HepG2 (cell line): ENCODE results near the gene TMBIM4. TPM values are rescaled to one million over a fixed set of nuclear protein-coding genes. Genes with fewer than 3 reads are reported as not detected.

Experiments
- AGO2 ChIP-seq: fragments of 200-400 bp; formaldehyde crosslinking; optimal IDR thresholded peaks from 2 replicates; pipeline ENCODE3; 2017; ENCODE audit warnings: mild to moderate bottlenecking, low read depth, low read length, moderate library complexity
- ATM ChIP-seq: fragments of 450-650 bp; IDR thresholded peaks from 2 replicates; pipeline ENCODE4 v1.7.1; 2017; ENCODE audit warnings: mild to moderate bottlenecking, borderline replicate concordance
- CHD2 ChIP-seq: IDR thresholded peaks from 2 replicates; pipeline ENCODE4 v1.6.1; 2011; ENCODE audit warnings: low read depth, low read length, improper control_type of control experiment
- GATAD2A ChIP-seq: IDR thresholded peaks from 2 replicates; pipeline ENCODE4 v1.6.1; 2016
- IRX3 ChIP-seq: sonication (generic); formaldehyde crosslinking; IDR thresholded peaks from 2 replicates; pipeline ENCODE4 v1.8.1; 2023; ENCODE audit warnings: mild to moderate bottlenecking, low read depth, missing genetic modification reagents, borderline replicate concordance
- MEF2D ChIP-seq: sonication (generic); formaldehyde crosslinking; IDR thresholded peaks from 2 replicates; pipeline ENCODE4 v1.5.1; 2020; ENCODE audit warnings: mild to moderate bottlenecking, missing genetic modification reagents
- MTF1 ChIP-seq: sonication (generic); formaldehyde crosslinking; IDR thresholded peaks from 2 replicates; pipeline ENCODE4 v1.5.0; 2020; ENCODE audit warnings: missing genetic modification reagents
- SMARCC2 ChIP-seq: fragments of 450-650 bp; IDR thresholded peaks from 2 replicates; pipeline ENCODE4 v1.6.1; 2017; ENCODE audit warnings: antibody characterized with exemption, mild to moderate bottlenecking
- ZC3H4 ChIP-seq: sonication (generic); formaldehyde crosslinking; IDR thresholded peaks from 2 replicates; pipeline ENCODE4 v1.4.0; 2020; ENCODE audit warnings: missing genetic modification reagents, borderline replicate concordance
- ZIK1 ChIP-seq: sonication (generic); formaldehyde crosslinking; IDR thresholded peaks from 2 replicates; pipeline ENCODE4 v1.5.0; 2020; ENCODE audit warnings: mild to moderate bottlenecking, low read depth, missing genetic modification reagents, borderline replicate concordance
- ZNF335 ChIP-seq: sonication (generic); formaldehyde crosslinking; IDR thresholded peaks from 2 replicates; pipeline ENCODE4 v1.4.0; 2020; ENCODE audit warnings: missing genetic modification reagents
- ZSCAN29 ChIP-seq: sonication (generic); formaldehyde crosslinking; conservative IDR thresholded peaks from 2 replicates; pipeline ENCODE4 v1.4.0; 2020; ENCODE audit warnings: mild to moderate bottlenecking, missing genetic modification reagents
- polyA plus RNA-seq, 8 experiments: library from polyadenylated mRNA; depleted of rRNA in 3 of 8; stranded (reverse) in 7 of 8; unstranded in 1 of 8; fragments of >200 nt; fragmentation: Illumina TruSeq in 4 of 8; extraction: Trizol in 4 of 8; gene quantifications; 2 replicates each; pipeline versions ENCODE4 v1.2.1 to v1.2.3, GENCODE V29; 2011 to 2016; ENCODE audit warnings: low read depth in 4 of 8, missing spikeins in 1 of 8, mixed read lengths in 1 of 8; ENCODE audit not compliant: insufficient read depth in 1 of 8
- total RNA-seq, 5 experiments: library from RNA; depleted of rRNA; stranded (reverse); fragments of >200 nt; fragmentation: Illumina TruSeq; extraction: Trizol; gene quantifications; 2 replicates each; pipeline ENCODE4 v1.2.3, GENCODE V29; 2016; ENCODE audit warnings: low read depth in 1 of 5
- TF ChIP-seq, protein P1 (sequence below): IDR thresholded peaks from 2 replicates; pipeline ENCODE4 v1.6.1; 2018; ENCODE audit warnings: missing genetic modification reagents
- TF ChIP-seq, protein P2 (sequence below): sonication (generic); formaldehyde crosslinking; IDR thresholded peaks from 2 replicates; pipeline ENCODE4 v1.5.0; 2020; ENCODE audit warnings: missing genetic modification reagents
- TF ChIP-seq, protein P3 (sequence below): sonication (generic); formaldehyde crosslinking; IDR thresholded peaks from 2 replicates; pipeline ENCODE4 v1.4.0; 2020; ENCODE audit warnings: missing genetic modification reagents, borderline replicate concordance
- TF ChIP-seq, protein P4 (sequence below): IDR thresholded peaks from 2 replicates; pipeline ENCODE4 v1.6.1; 2016; ENCODE audit warnings: low read depth
- TF ChIP-seq, protein P5 (sequence below): sonication (generic); formaldehyde crosslinking; IDR thresholded peaks from 2 replicates; pipeline ENCODE4 v1.5.1; 2020; ENCODE audit warnings: mild to moderate bottlenecking, missing genetic modification reagents
- TF ChIP-seq, protein P6 (sequence below): sonication (generic); formaldehyde crosslinking; IDR thresholded peaks from 2 replicates; pipeline ENCODE4 v1.4.0; 2020; ENCODE audit warnings: missing genetic modification reagents

The TMBIM4 gene
- total and polyA plus RNA-seq, 2 of the 13 experiments (the other 11 are each of a cell fraction or from before 2014, with no cell fraction given): 60.5 to 67.7 TPM

DNA sequence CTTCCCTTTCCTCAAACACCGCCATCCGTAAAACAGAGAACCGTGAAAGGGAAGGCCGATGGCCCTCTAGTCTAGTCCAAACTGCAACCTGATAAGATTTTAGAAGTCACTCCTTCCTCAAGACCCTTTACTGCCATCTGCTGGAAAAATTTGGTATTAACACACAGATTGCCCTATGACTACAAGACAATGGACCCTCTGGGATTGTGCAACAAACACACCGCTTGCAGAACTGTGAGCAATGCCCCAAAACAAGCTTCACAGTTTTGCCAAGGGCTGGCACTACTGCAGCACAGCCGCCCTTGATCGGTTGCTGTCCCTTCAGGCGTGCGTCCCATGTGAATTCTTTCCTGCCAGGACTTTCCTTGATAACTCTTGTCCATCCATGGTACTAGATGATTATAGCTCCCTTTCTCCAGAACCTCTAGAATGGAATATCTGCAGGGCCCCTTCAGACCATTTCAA, 62.3 kb downstream of the TMBIM4 start (continued):
- TF ChIP-seq, protein P1, sequence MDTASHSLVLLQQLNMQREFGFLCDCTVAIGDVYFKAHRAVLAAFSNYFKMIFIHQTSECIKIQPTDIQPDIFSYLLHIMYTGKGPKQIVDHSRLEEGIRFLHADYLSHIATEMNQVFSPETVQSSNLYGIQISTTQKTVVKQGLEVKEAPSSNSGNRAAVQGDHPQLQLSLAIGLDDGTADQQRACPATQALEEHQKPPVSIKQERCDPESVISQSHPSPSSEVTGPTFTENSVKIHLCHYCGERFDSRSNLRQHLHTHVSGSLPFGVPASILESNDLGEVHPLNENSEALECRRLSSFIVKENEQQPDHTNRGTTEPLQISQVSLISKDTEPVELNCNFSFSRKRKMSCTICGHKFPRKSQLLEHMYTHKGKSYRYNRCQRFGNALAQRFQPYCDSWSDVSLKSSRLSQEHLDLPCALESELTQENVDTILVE (CRISPR knock-in tag): no peak
- TF ChIP-seq CHD2: no peak
- TF ChIP-seq, protein P2, sequence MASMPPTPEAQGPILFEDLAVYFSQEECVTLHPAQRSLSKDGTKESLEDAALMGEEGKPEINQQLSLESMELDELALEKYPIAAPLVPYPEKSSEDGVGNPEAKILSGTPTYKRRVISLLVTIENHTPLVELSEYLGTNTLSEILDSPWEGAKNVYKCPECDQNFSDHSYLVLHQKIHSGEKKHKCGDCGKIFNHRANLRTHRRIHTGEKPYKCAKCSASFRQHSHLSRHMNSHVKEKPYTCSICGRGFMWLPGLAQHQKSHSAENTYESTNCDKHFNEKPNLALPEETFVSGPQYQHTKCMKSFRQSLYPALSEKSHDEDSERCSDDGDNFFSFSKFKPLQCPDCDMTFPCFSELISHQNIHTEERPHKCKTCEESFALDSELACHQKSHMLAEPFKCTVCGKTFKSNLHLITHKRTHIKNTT (CRISPR knock-in tag): no peak
- TF ChIP-seq, protein P3, sequence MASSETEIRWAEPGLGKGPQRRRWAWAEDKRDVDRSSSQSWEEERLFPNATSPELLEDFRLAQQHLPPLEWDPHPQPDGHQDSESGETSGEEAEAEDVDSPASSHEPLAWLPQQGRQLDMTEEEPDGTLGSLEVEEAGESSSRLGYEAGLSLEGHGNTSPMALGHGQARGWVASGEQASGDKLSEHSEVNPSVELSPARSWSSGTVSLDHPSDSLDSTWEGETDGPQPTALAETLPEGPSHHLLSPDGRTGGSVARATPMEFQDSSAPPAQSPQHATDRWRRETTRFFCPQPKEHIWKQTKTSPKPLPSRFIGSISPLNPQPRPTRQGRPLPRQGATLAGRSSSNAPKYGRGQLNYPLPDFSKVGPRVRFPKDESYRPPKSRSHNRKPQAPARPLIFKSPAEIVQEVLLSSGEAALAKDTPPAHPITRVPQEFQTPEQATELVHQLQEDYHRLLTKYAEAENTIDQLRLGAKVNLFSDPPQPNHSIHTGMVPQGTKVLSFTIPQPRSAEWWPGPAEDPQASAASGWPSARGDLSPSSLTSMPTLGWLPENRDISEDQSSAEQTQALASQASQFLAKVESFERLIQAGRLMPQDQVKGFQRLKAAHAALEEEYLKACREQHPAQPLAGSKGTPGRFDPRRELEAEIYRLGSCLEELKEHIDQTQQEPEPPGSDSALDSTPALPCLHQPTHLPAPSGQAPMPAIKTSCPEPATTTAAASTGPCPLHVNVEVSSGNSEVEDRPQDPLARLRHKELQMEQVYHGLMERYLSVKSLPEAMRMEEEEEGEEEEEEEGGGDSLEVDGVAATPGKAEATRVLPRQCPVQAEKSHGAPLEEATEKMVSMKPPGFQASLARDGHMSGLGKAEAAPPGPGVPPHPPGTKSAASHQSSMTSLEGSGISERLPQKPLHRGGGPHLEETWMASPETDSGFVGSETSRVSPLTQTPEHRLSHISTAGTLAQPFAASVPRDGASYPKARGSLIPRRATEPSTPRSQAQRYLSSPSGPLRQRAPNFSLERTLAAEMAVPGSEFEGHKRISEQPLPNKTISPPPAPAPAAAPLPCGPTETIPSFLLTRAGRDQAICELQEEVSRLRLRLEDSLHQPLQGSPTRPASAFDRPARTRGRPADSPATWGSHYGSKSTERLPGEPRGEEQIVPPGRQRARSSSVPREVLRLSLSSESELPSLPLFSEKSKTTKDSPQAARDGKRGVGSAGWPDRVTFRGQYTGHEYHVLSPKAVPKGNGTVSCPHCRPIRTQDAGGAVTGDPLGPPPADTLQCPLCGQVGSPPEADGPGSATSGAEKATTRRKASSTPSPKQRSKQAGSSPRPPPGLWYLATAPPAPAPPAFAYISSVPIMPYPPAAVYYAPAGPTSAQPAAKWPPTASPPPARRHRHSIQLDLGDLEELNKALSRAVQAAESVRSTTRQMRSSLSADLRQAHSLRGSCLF (CRISPR knock-in tag): no peak
- TF ChIP-seq ZC3H4: no peak
- TF ChIP-seq, protein P4, sequence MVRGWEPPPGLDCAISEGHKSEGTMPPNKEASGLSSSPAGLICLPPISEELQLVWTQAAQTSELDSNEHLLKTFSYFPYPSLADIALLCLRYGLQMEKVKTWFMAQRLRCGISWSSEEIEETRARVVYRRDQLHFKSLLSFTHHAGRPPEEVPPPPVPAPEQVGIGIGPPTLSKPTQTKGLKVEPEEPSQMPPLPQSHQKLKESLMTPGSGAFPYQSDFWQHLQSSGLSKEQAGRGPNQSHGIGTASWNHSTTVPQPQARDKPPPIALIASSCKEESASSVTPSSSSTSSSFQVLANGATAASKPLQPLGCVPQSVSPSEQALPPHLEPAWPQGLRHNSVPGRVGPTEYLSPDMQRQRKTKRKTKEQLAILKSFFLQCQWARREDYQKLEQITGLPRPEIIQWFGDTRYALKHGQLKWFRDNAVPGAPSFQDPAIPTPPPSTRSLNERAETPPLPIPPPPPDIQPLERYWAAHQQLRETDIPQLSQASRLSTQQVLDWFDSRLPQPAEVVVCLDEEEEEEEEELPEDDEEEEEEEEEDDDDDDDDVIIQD: 0 out of 2 replicates have a peak, but pooled peaks have one; percentile 54
- TF ChIP-seq ZNF335 (CRISPR knock-in tag): no peak
- no peak for TF ChIP-seq SMARCC2
- peak; percentile 71 for TF ChIP-seq GATAD2A (CRISPR knock-in tag)
- TF ChIP-seq, protein P5, sequence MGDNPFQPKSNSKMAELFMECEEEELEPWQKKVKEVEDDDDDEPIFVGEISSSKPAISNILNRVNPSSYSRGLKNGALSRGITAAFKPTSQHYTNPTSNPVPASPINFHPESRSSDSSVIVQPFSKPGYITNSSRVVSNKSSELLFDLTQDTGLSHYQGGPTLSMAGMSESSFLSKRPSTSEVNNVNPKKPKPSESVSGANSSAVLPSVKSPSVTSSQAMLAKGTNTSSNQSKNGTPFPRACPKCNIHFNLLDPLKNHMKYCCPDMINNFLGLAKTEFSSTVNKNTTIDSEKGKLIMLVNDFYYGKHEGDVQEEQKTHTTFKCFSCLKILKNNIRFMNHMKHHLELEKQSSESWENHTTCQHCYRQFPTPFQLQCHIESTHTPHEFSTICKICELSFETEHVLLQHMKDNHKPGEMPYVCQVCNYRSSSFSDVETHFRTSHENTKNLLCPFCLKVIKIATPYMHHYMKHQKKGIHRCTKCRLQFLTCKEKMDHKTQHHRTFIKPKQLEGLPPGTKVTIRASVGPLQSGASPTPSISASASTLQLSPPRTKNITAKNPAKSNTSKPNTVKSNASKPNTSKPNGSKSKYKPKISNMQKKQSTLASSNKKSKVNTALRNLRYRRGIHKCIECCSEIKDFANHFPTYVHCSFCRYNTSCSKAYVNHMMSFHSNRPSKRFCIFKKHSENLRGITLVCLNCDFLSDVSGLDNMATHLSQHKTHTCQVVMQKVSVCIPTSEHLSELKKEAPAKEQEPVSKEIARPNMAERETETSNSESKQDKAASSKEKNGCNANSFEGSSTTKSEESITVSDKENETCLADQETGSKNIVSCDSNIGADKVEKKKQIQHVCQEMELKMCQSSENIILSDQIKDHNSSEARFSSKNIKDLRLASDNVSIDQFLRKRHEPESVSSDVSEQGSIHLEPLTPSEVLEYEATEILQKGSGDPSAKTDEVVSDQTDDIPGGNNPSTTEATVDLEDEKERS (CRISPR knock-in tag): no peak
- no peak for TF ChIP-seq MEF2D (CRISPR knock-in tag)
- no peak for TF ChIP-seq IRX3 (CRISPR knock-in tag)
- TF ChIP-seq MTF1 (CRISPR knock-in tag): no peak
- TF ChIP-seq ZIK1 (CRISPR knock-in tag): no peak
- TF ChIP-seq ZSCAN29 (CRISPR knock-in tag): 0 out of 2 replicates have a peak, but pooled peaks have one; percentile 36
- TF ChIP-seq, protein P6, sequence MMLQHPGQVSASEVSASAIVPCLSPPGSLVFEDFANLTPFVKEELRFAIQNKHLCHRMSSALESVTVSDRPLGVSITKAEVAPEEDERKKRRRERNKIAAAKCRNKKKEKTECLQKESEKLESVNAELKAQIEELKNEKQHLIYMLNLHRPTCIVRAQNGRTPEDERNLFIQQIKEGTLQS: no peak
- no peak for TF ChIP-seq ATM
- TF ChIP-seq AGO2: no peak
